Middle frontal gyrus (tissue), 1 donor: Measurements from ENCODE around the gene HBB.

Source experiments
- DNase-seq: peaks from one replicate; pipeline ENCODE4 v3.0.0-alpha.2; 2015; ENCODE audit warnings: low spot score; ENCODE audit errors: extremely low spot score

The HBB gene

DNA sequence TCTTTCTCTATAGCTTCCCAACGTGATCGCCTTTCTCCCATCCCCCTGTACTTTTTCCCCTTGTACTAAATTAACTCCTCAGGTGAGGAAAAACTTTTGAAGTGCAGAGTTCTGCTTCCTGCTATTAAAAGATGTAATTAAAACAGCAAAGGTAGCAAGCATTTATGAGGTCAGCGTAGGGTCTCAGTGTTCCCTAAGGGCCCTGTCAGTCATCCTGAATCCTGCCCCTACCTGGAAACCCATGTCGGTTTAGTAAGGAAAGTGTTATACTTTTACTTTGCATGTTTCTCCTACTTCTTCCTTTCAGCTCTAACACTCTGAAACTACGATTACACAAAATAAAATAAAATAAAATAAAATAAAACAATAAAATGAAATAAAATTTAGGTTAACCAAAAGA is 1.3 kb upstream of the HBB start:
- DNase-seq = no peak

DNA sequence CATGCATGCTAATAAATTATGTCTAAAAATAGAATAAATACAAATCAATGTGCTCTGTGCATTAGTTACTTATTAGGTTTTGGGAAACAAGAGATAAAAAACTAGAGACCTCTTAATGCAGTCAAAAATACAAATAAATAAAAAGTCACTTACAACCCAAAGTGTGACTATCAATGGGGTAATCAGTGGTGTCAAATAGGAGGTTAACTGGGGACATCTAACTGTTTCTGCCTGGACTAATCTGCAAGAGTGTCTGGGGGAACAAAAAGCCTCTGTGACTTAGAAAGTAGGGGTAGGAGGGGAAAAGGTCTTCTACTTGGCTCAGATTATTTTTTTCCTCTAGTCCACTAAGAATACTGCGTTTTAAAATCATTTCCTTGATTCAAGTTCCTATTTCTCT is 810 bp upstream of the HBB start:
- no peak for DNase-seq

DNA sequence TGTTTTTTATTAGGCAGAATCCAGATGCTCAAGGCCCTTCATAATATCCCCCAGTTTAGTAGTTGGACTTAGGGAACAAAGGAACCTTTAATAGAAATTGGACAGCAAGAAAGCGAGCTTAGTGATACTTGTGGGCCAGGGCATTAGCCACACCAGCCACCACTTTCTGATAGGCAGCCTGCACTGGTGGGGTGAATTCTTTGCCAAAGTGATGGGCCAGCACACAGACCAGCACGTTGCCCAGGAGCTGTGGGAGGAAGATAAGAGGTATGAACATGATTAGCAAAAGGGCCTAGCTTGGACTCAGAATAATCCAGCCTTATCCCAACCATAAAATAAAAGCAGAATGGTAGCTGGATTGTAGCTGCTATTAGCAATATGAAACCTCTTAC is 1.4 kb downstream of the HBB start:
- DNase-seq = no peak

DNA sequence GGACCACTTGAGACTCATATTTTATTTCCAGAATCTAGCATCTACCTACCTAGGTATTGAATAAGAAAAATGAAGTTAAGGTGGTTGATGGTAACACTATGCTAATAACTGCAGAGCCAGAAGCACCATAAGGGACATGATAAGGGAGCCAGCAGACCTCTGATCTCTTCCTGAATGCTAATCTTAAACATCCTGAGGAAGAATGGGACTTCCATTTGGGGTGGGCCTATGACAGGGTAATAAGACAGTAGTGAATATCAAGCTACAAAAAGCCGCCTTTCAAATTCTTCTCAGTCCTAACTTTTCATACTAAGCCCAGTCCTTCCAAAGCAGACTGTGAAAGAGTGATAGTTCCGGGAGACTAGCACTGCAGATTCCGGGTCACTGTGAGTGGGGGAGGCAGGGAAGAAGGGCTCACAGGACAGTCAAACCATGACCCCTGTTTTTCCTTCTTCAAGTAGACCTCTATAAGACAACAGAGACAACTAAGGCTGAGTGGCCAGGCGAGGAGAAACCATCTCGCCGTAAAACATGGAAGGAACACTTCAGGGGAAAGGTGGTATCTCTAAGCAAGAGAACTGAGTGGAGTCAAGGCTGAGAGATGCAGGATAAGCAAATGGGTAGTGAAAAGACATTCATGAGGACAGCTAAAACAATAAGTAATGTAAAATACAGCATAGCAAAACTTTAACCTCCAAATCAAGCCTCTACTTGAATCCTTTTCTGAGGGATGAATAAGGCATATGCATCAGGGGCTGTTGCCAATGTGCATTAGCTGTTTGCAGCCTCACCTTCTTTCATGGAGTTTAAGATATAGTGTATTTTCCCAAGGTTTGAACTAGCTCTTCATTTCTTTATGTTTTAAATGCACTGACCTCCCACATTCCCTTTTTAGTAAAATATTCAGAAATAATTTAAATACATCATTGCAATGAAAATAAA is 2.1 kb downstream of the HBB start:
- no peak for DNase-seq

DNA sequence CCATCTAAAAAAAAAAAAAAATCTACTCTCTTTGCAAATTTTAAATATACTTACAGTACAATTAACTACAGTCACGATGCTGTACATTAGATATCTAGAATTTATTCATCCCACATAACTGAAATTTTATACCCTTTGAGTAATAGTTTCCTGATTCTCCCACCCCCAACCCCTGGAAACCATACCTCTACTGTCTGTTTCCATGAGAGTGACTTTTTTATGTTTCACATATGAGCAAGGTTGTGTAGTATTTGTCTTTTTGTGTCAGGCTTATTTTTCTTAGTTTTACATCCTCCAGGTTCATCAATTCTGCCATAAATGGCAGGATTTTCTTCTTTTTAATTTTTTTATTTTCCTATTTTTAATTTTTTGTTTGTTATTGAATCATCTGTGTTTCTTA is 3.2 kb downstream of the HBB start:
- DNase-seq = no peak

DNA sequence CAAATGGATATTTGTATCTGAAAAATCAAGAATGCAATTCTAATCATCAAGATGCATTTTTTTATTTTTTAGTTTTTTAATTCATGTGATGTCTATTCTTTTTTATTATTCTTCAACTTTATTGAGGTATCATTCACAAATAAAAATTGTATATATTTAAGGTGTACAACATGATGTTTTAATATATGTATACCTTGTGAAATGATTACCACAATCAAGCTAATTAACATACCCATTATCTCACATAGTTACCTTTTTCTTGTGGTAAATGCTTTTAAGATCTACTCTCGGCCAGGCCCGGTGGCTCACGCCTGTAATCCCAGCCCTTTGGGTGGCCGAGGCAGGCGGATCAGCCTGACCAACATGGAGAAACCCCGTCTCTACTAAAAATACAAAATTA is 3.7 kb downstream of the HBB start:
- no peak for DNase-seq

DNA sequence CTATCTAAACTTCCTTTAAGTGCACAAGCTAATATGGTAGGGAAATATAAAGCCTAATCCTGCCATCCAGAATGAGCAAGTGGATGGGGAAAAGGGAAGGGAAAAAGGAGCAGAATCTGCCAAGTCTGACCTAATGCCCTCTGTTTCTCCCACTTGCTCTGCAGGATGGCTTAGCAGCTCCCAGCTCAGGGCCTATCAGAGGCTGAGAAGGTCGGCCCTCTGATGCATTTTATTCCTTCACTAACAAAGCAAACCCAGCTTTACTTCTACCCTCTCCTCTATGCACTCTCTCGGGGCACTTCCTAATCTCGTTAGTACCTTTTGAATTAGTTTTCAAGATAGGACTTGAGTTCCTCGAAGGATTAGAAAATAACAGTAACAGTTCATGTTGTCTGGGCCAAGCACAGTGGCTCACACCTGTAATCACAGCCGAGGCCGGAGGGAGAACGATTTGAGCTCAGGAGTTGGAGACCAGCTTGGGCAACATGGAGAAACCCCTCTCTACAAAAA is 16.4 kb downstream of the HBB start:
- no peak for DNase-seq

DNA sequence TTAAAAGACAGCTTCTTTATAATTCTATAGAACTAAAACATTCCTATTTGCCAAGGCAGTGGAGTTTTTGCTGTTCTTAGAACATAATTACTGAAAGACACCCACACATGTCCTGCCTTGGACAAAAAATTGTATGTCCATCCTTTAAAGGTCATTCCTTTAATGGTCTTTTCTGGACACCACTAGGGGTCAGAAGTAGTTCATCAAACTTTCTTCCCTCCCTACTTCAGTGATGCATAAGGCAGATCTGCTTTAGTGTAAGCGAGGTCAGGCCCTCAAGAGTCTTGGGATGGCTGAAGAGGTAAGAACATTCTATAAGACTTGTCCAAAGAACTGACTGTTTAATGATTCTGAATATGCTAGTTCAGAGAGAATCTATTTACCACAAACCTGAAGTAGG is 22.1 kb downstream of the HBB start:
- no peak for DNase-seq

DNA sequence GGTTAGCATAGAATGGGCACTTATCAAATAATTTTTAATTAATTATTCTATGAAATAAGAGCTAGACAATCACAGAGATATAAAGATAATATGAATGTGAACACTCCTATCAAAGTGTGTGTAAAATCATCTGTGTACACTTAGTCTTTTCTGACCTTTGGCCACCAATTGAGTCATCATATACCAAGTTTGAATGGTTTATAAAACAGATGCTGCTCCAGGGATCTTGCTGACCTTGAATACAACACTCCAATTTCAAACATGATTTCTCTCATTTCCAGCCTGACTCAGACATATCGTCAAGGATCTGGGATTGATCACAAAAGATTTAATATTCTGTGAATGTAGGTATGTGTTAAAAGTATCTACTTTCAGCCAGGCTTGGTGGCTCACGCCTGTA is 23.5 kb downstream of the HBB start:
- no peak for DNase-seq

DNA sequence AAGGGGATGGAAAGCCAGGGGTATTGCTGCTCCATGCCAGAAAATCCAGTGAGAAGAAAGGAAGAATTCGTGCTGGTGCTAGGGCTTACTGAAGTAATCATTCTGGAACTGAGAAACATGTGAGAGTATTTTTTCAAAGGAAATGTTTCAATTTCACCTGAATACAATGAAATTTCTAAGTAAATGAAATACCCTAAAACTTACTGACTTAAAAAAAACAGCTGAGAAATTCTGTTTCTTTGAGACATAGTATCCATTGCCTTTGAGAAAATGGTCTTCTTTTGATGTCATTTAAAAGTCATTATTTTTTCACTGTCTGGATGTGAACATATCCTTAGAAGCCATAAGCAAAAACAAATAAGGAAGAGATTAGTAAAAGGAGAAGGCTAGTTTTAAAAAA is 26.3 kb downstream of the HBB start, which contains the start of gene OR51V1:
Gene OR51V1 (minus strand): TSS at position 101 of the 400 bp plus-strand sequence. CDS start 0 bp downstream, at position 101.
- DNase-seq = no peak

DNA sequence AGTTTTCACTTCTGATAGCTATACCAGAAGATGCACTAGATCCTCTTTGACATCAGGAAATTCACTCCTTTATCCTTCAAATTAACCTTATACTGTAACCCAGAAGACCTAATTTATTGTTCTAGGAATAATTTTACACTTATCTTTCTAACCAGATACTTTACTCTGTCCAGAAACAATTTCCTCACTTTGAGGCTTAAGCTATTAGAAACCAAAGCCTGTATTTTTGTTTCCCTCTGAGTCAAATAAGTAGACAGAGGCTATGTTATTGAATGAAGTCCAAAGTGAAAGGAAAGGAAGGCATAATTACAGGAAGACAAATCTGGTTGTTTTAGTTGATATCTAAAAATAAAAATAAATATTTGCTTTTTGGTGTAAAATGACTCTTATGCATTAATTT is 28.6 kb downstream of the HBB start:
- DNase-seq = no peak

DNA sequence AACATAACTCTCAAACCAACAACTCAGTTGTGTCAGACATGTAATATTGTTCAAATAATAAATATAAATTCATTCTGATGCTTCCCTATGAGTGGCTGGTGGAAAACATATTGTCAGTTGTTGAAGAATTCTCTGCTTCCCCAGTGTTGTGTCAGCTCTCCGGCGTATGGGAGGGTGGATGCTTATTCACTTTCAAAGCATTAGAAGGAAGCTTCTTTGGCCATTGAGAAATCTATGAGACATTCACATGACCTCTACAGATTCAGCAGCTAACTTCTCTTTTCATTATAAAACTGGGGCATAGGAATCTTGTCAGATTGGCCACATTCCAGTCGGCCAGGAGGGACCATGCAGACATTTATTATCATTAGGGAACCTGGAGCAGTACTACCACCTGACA is 29.3 kb downstream of the HBB start:
- DNase-seq = no peak

DNA sequence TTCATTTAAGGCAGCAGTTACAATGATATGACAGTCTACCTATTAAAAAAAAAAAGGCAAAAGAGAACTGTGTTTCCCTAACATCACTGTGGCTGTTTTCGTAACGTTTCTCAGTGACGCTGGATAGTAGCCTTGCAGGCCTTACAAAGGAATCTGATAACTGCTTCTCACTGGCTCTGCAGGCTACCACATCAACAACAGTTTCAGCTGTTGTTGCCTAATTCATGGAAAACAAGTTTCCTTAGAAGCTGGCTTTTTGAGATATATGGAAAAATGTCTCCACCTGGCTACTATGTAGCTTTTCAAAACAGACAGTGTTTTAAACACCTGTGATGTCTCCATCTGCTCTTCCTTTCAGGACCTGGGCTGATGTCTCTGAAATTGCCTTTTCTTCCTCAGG is 30.1 kb downstream of the HBB start:
- DNase-seq = no peak

DNA sequence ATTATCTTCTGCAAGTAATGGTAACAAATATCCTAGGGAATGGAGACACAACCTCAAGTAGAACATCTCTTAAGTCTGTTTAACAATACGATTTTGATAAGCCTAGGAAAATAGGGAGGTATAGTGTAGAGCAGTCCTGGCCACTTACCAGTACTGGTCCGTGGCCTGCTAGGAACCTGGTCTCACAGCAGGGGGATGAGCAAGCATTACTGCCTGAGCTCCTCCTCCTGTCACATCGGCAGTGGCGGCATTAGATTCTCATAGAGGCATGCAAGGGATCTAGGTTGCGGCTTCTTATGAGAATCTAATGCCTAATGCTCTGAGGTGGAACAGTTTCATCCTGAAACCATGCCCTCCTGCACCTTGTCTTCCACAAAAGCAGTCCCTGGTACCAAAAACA is 30.8 kb downstream of the HBB start:
- DNase-seq = no peak

DNA sequence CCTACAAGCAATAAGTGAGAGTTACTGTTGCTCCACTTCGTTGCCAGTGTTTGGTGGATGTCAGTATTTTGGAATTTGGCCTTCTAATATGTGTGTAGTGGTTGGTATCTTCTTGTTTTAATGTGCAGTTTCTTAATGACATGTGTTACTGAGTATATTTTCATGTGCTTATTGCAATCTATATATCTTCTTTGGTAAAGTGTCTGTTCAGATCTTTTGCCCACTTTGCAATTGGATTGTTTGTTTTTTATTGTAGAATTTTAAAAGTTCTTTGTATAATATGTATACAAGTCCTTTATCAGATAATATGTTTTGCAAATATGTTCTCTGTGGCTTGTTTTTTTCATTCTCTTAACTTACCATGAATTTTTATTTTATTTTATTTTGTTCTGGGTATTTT is 34.1 kb downstream of the HBB start:
- DNase-seq = no peak

DNA sequence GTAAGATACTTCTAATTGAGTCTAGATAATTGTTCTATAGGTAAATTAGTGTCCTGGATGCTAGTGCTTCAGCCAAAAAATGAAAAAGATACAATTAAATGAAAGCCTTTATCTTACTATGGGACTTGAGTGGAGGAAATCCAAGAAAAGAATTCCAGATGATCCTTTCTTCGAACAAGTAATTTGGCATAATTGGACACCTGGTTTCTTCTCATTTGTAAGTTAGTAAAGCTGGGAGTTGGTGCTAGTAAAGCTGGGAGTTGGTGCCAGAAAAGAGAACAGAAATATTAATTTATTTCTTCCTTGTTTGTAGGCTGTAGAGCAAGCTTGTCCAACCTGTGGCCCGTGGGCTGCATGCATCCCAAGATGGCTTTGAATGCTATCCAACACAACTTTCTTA is 38.7 kb downstream of the HBB start:
- DNase-seq = no peak

DNA sequence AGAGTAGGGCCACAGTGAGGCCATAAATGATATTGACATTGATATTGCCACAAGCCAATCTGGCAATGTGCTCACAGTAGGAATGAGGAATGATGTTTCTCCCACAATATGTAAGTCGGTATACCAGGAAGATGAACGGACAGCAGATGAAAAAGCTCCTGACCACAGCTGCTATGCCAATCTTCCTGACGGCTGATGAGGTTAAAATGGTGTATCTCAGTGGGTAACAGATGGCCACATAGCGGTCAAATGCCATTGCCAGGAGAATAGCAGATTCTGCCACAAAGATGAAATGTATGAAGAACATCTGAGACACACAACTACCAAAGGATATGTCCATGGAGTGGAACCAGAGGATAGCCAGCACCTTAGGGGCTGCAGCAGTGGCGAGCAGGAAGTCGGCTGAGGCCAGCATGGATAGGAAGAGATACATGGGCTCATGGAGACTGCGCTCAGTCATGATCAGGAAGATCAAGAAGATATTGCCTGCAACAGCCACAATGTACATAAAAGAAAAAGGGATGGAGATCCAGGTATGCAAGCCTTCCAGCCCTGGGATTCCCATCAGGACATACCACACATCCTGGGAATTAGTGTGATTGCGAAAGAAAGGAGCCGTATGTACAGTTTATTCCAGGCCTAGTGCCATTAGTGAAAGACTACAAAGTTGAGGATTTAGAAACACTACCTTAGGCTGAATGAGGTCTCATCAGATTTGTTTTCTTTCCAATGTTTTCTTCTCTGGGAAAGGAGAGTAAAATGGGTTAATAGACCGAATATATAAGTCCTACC is 48.6 kb downstream of the HBB start:
- DNase-seq = no peak
